HUES48 (cell line): ENCODE results near the gene MYL6.

Source experiments
- H3K27ac ChIP-seq: one replicate; pipeline ENCODE4 v1.7.0; 2013; ENCODE audit warnings: low read depth, low read length, inconsistent platforms
- H3K27me3 ChIP-seq: 2 replicates; pipeline ENCODE4 v1.6.1; 2013; ENCODE audit warnings: mild to moderate bottlenecking, low read length; ENCODE audit not compliant: control insufficient read depth, insufficient read depth
- H3K36me3 ChIP-seq: 2 replicates; pipeline ENCODE4 v1.6.1; 2013; ENCODE audit warnings: low read length; ENCODE audit not compliant: control insufficient read depth, insufficient read depth
- H3K4me1 ChIP-seq: 2 replicates; pipeline ENCODE4 v1.6.1; 2013; ENCODE audit warnings: mild to moderate bottlenecking, low read length; ENCODE audit not compliant: control insufficient read depth, insufficient read depth
- H3K4me3 ChIP-seq: 2 replicates; pipeline ENCODE4 v1.5.1; 2013; ENCODE audit warnings: mild to moderate bottlenecking, low read depth, low read length
- H3K9ac ChIP-seq: 2 replicates; pipeline ENCODE4 v1.6.1; 2013; ENCODE audit warnings: mild to moderate bottlenecking, low read depth, low read length, moderate library complexity
- H3K9me3 ChIP-seq: 2 replicates; pipeline ENCODE4 v1.6.1; 2013; ENCODE audit warnings: low read length; ENCODE audit not compliant: control insufficient read depth, insufficient read depth

MYL6 gene

GRCh38 chr12:56130876-56131275 is 27.3 kb upstream of the MYL6 start:
- Histone ChIP-seq H3K4me1 (peaks cover 19% of the 10 kb centered on the region), H3K27me3 (no peaks in the 10 kb centered on the region), H3K27ac (no peak overlapping the region), H3K36me3 (peaks cover 50% of the 10 kb centered on the region), H3K9me3 (no peaks in the 10 kb centered on the region), H3K4me3 (no peak overlapping the region), H3K9ac (no peak overlapping the region)

GRCh38 chr12:56134897-56135296 is 23.3 kb upstream of the MYL6 start:
- Histone ChIP-seq H3K27ac (no peak overlapping the region), H3K9ac (no peak overlapping the region), H3K27me3 (no peaks in the 10 kb centered on the region), H3K4me1 (no peaks in the 10 kb centered on the region), H3K36me3 (peaks cover 86% of the 10 kb centered on the region), H3K4me3 (no peak overlapping the region), H3K9me3 (no peaks in the 10 kb centered on the region)

- Histone ChIP-seq H3K9ac (no peak overlapping the region), H3K27me3 (no peaks in the 10 kb centered on the region), H3K36me3 (peaks cover 87% of the 10 kb centered on the region), H3K4me1 (no peaks in the 10 kb centered on the region), H3K9me3 (0 out of 2 replicates have a peak, but pooled peaks cover 4% of the 10 kb centered on the region), H3K27ac (no peak overlapping the region), H3K4me3 (no peak overlapping the region)
These were observed 20.1 kb upstream of the MYL6 start for GRCh38 chr12:56137853-56138571.

- Histone ChIP-seq H3K4me1 (no peaks in the 10 kb centered on the region), H3K27ac (no peak overlapping the region), H3K9me3 (0 out of 2 replicates have a peak, but pooled peaks cover 4% of the 10 kb centered on the region), H3K9ac (no peak overlapping the region), H3K27me3 (no peaks in the 10 kb centered on the region), H3K4me3 (no peak overlapping the region), H3K36me3 (peaks cover 79% of the 10 kb centered on the region)
These were observed 16.0 kb upstream of the MYL6 start for GRCh38 chr12:56141946-56142784.

GRCh38 chr12:56143217-56143616 is 14.9 kb upstream of the MYL6 start:
- Histone ChIP-seq H3K27me3 (no peaks in the 10 kb centered on the region), H3K9ac (no peak overlapping the region), H3K36me3 (peaks cover 68% of the 10 kb centered on the region), H3K4me1 (no peaks in the 10 kb centered on the region), H3K27ac (no peak overlapping the region), H3K4me3 (no peak overlapping the region), H3K9me3 (0 out of 2 replicates have a peak, but pooled peaks cover 4% of the 10 kb centered on the region)

GRCh38 chr12:56143870-56144269 is 14.3 kb upstream of the MYL6 start:
- peaks cover 62% of the 10 kb centered on the region for H3K36me3 ChIP-seq
- H3K4me1 ChIP-seq, result no peaks in the 10 kb centered on the region
- H3K4me3 ChIP-seq, result no peak overlapping the region
- no peak overlapping the region for H3K9ac ChIP-seq
- no peak overlapping the region for H3K27ac ChIP-seq
- 0 out of 2 replicates have a peak, but pooled peaks cover 4% of the 10 kb centered on the region for H3K9me3 ChIP-seq
- no peaks in the 10 kb centered on the region for H3K27me3 ChIP-seq

GRCh38 chr12:56145217-56145616 is 12.9 kb upstream of the MYL6 start:
- Histone ChIP-seq H3K36me3 (peaks cover 55% of the 10 kb centered on the region), H3K27ac (no peak overlapping the region), H3K4me1 (no peaks in the 10 kb centered on the region), H3K9ac (no peak overlapping the region), H3K4me3 (no peak overlapping the region), H3K9me3 (0 out of 2 replicates have a peak, but pooled peaks cover 4% of the 10 kb centered on the region), H3K27me3 (no peaks in the 10 kb centered on the region)

GRCh38 chr12:56146492-56147460 is 11.4 kb upstream of the MYL6 start:
- Histone ChIP-seq H3K4me3 (no peak overlapping the region), H3K36me3 (peaks cover 43% of the 10 kb centered on the region), H3K9me3 (no peaks in the 10 kb centered on the region), H3K4me1 (0 out of 2 replicates have a peak, but pooled peaks cover 3% of the 10 kb centered on the region), H3K9ac (no peak overlapping the region), H3K27me3 (no peaks in the 10 kb centered on the region), H3K27ac (no peak overlapping the region)

GRCh38 chr12:56150563-56150962 is 7.6 kb upstream of the MYL6 start:
- H3K36me3 ChIP-seq, result peaks cover 22% of the 10 kb centered on the region
- no peak overlapping the region for H3K9ac ChIP-seq
- no peaks in the 10 kb centered on the region for H3K9me3 ChIP-seq
- peaks cover 10% of the 10 kb centered on the region; the same call in 1 of the 2 replicates for H3K4me1 ChIP-seq
- no peak overlapping the region for H3K4me3 ChIP-seq
- no peaks in the 10 kb centered on the region for H3K27me3 ChIP-seq
- H3K27ac ChIP-seq, result no peak overlapping the region

GRCh38 chr12:56151672-56152131 is 6.5 kb upstream of the MYL6 start:
- peaks cover 27% of the 10 kb centered on the region for H3K36me3 ChIP-seq
- peak overlapping the region; percentile 98 for H3K27ac ChIP-seq
- H3K9me3 ChIP-seq, result no peaks in the 10 kb centered on the region
- H3K27me3 ChIP-seq, result no peaks in the 10 kb centered on the region
- peaks cover 10% of the 10 kb centered on the region; the same call in 1 of the 2 replicates for H3K4me1 ChIP-seq
- peak overlapping the region; percentile 92 for H3K4me3 ChIP-seq
- peak overlapping the region; percentile 79 for H3K9ac ChIP-seq
